GM19035 (cell line): ENCODE results near the gene ERP29.
"Not testable (repeated sequence)": the region's sequence is repeated elsewhere in the genome, so short reads cannot be mapped to it uniquely, and the experiment has no call there.

ENCODE experiments used
- ATAC-seq: cut with Tn5 transposase; IDR thresholded peaks from one replicate; pipeline ENCODE4 v1.9.1; 2021; ENCODE audit not compliant: unreplicated experiment

The ERP29 gene

DNA sequence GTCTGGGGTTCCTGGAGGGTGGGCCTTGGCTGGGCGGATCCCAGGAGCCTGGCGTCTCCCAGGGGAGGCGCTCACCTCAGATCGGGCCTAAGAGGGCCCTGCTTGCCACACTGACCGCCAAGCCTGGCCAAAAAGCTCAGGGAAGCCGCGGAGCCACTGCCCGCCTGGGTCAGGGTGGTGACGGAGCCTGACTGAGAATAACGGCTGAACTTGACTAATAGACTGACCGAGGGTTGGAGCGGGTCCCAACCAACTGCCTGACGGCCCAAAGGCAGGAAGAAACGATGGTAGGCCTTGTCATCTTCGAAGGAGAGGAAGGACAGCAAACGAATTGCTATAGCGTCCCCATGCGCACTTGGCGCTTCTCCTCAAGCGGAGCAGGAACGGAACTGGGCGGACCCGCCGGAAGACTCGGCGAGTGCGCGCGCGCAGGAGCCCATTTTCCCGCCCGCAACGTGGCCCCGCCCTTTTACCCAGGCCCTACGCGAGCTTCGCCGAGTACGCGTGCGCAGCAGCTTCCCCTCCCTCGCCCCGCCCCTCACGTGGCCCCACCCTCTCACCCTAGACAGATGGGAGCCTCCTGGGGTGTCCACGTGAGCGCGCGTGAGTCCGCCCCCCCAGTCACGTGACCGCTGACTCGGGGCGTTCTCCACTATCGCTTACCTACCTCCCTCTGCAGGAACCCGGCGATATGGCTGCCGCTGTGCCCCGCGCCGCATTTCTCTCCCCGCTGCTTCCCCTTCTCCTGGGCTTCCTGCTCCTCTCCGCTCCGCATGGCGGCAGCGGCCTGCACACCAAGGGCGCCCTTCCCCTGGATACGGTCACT, at the start of gene ERP29, which contains the start of gene TMEM116:
Gene ERP29 (plus strand): TSS at position 652 of the 826 bp plus-strand sequence. CDS start 40 bp downstream, at position 692.
Gene TMEM116 (minus strand): TSS at position 391 of the 826 bp plus-strand sequence. CDS start 7,895 bp downstream, outside the sequence.
- peak; percentile 76 for ATAC-seq

- ATAC-seq: no peak
Observed at GRCh38 chr12:111964935-111965334, 48.3 kb upstream of the ERP29 start.

- ATAC-seq: no peak
Observed at GRCh38 chr12:111971800-111972199, 41.4 kb upstream of the ERP29 start.

GRCh38 chr12:111975161-111975931, 37.9 kb upstream of the ERP29 start:
- ATAC-seq: no peak

DNA sequence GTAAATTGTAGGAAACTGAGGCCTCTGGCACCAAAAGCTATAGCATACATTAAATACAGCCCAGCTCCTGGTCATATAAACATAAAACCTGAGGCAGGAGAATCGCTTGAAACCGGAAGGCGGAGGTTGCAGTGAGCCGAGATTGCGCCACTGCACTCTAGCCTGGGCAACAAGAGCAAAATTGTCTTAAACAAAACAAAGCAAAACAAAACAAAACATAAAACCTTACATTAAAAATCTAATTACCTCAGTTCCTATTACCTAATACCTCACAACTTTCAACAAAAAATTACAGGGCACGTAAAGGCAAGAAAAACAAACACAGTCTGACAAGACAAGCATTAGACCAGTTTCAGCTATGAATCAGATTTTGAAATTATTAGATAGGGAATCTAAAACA, 36.9 kb upstream of the ERP29 start:
- no peak for ATAC-seq

GRCh38 chr12:111976860-111977259, 36.4 kb upstream of the ERP29 start:
- ATAC-seq: no peak

DNA sequence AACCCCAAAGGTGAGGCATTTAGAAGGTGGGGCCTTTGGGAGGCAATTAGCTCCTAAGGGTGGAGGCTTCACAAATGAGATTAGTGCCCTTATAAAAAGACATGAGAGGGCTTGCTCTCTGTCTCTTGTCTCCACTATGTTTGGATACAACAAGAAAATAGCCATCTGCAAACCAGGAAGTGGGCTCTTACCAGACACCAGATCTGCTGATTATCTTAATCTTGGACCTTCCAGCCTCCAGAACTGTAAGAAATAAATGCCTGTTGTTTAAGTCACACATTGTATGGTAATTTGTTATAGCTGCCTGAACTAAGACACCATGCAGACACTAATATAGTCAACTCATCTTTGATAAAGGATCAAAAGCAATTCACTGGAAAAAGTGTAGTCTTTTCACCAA, 34.7 kb upstream of the ERP29 start:
- ATAC-seq: no peak

DNA sequence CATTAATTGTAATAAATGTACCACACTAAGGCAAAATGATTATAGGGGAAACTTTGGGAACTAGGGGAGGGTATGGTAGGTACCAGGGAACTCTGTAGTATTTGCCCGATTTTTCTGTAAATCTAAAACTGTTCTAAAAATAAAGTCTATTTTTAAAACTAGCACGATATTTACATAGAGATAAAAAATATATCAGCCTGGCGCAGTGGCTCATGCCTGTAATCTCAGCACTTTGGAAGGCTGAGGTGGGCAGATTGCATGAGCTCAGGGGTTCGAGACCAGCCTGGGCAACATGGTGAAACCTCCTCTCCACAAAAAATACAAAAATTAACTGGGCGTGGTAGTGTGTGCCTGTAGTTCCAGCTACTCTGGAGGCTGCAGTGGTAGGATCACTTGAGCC, 32.6 kb upstream of the ERP29 start:
- ATAC-seq: no peak

- ATAC-seq: no peak
Observed at GRCh38 chr12:111981987-111982386, 31.2 kb upstream of the ERP29 start.

DNA sequence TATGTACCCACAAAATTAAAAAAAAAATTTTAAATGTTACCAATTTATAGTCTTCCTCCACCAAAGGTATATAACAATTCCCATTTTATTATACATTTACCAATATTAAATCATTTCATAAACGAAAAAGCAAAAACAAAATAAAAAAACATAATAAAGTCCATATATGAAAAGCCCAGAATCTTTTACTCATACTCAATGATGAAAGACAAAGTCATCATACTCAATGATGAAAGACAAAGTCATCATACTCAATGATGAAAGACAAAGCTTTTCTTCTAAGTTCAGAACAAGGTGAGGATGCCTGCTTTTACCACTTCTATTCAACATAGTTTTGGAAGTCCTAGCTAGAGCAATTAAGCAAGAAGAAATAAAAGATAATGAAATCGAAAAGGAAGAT, 28.4 kb upstream of the ERP29 start:
- no peak for ATAC-seq

DNA sequence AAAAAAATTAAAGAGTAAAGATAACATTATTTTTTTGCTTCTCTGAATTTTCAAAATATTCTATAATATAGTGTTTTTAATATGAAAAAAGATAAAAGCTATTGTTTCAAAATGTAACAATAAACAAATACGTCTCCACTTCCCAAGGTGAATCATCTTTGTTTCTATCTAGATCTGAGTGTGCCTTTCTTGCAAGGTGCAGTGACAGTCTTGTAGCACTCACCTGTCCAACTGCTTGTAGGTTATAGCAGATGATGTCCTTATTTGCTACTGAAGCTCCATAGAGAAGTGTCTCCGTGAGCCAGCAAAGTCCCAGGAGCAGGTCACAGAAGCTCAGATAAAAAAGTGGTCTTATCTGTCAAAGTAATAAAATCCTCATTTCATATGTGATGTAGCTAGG, 21.7 kb upstream of the ERP29 start:
- ATAC-seq: no peak

- no peak for ATAC-seq
Observed at GRCh38 chr12:111991946-111992345, 21.3 kb upstream of the ERP29 start.

- ATAC-seq: no peak
Observed at GRCh38 chr12:111992464-111992863, 20.8 kb upstream of the ERP29 start.

DNA sequence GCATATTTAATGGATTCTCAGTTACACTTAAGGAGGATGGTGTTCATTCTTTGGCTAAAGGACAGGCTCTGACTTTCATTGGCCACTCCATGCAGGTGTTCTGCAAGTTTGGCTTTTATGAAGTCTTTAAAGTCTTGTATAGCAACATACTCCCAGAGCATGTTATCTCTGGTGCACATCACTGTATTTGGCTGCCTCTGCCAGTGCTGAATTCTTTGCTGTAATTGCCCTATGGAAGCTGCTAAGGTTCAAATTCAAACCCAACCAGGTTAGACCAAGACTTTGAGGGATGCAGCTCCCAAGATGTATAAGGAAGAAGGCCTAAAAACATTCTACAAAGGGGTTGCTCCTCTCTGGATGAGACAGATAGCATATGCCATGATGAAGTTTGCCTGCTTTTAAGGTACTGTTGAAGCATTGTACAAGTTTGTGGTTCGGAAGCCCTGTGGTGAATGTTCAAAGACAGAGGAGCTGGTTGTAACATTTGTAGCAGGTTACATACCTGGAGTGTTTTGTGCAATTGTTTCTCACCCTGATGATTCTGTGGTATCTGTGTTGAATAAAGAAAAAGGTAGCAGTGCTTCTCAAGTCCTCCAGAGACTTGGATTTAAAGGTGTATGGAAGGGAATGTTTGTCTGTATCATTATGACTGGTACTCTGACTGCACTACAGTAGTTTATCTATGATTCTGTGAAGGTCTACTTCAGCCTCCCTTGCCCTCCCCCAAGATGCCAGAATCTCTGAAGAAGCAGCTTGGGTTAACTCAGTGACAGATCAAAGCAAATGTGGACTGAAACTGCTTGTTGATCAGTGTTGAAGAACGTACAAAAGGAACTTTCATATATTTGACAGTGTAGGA, 19.7 kb upstream of the ERP29 start:
- no peak for ATAC-seq

- ATAC-seq: not testable (repeated sequence)
Observed at GRCh38 chr12:111994211-111995111, 18.8 kb upstream of the ERP29 start.

DNA sequence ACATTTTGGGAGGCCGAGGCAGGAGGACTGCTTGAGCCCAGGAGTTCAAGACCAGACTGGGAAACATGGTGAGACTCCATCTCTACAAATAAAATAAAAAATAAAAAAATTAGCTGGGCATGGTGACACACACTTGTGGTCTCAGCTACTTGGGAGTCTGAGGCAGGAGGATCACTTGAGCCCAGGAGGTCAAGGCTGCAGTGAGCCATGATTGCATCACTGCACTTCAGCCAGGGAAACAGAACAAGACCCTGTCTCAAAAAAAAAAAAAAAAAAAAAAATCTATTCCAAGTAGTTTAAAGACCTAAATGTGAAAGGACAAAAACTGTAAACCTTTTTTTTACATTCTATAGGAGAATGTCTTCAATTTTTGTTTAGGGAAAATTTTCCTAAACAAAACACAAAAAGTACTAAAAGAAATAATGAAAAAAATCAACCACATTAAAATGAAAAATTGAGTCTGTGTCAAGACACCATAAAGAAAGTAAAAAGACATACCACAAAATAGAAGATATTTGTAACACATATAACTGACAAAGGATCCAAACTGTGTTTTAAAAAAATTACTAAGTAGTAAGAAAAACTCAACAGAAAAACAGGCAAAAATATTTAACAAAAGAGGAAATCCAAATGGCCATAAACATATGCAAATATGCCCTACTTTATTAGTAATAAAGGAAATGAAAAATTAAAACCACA, 17.3 kb upstream of the ERP29 start:
- no peak for ATAC-seq

DNA sequence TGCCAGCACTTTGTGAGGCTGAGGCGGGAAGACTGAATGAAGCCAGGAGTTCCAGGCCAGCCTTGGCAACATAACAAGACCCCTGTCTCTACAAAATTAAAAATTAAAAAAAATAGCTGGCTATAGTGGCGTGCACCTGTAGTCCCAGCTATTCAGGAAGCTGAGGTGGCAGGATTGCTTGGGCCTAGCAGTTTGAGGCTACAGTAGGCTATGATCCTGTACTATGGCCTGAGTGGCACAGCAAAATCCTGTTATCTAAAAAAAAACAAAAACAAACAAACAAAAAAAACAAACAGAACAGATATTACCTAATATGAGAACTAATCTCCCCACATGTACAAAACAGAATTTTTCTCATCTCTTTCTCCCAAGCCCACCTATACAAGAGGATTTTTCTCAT, 15.9 kb upstream of the ERP29 start:
- ATAC-seq: no peak

- ATAC-seq: no peak
Observed at GRCh38 chr12:111998015-111998414, 15.2 kb upstream of the ERP29 start.

GRCh38 chr12:111999129-111999528, 14.1 kb upstream of the ERP29 start:
- ATAC-seq: not testable (repeated sequence)
